GM12878 (cell line): Measurements from ENCODE around the gene CEP131. TPM values are rescaled to one million over a fixed set of nuclear protein-coding genes. Genes with fewer than 3 reads are reported as not detected.

ENCODE experiments used
- E2F8 ChIP-seq: fragments of 450-650 bp; IDR thresholded peaks from 2 replicates; pipeline ENCODE4 v1.6.1; 2018; ENCODE audit warnings: mild to moderate bottlenecking, low read depth, moderate library complexity; ENCODE audit not compliant: partially characterized antibody
- E4F1 ChIP-seq: fragments of 450-650 bp; IDR thresholded peaks from 2 replicates; pipeline ENCODE4 v1.6.1; 2018; ENCODE audit warnings: borderline replicate concordance, mild to moderate bottlenecking; ENCODE audit not compliant: partially characterized antibody
- polyA plus RNA-seq, 11 experiments: library from polyadenylated mRNA; depleted of rRNA in 4 of 11; unstranded in 6 of 11; stranded (reverse) in 5 of 11; fragments of >200 nt; fragmentation: Nextera tagmentation in 4 of 11; fragmentation: Illumina TruSeq in 1 of 11; extraction: Ambion mirVana in 4 of 11; extraction: Trizol in 1 of 11; gene quantifications; 1 replicate in 1 of 11; 2 replicates in 10 of 11; pipeline versions ENCODE4 v1.2.1 to v1.2.3, GENCODE V29; 2011 to 2016; ENCODE audit warnings: inconsistent platforms in 2 of 11, missing spikeins in 2 of 11, low read depth in 1 of 11
- total RNA-seq, 4 experiments: library from RNA; depleted of rRNA in 3 of 4; stranded (reverse); fragments of >200 nt in 3 of 4; fragmentation: Illumina TruSeq in 1 of 4; extraction: Trizol in 1 of 4; gene quantifications; 2 replicates each; pipeline versions ENCODE4 v1.2.1 to v1.2.3, GENCODE V29; 2013 to 2021
- TF ChIP-seq, protein P1 (sequence below): IDR thresholded peaks from 2 replicates; pipeline ENCODE4 v1.6.1; 2011; ENCODE audit warnings: mild to moderate bottlenecking, low read depth, low read length, moderate library complexity; ENCODE audit not compliant: insufficient replicate concordance

The CEP131 gene
- total and polyA plus RNA-seq, 10 of the 15 experiments (the other 5 are each of a cell fraction or from before 2014, with no cell fraction given): 0.05 to 17.3 (median 6.7) TPM

DNA sequence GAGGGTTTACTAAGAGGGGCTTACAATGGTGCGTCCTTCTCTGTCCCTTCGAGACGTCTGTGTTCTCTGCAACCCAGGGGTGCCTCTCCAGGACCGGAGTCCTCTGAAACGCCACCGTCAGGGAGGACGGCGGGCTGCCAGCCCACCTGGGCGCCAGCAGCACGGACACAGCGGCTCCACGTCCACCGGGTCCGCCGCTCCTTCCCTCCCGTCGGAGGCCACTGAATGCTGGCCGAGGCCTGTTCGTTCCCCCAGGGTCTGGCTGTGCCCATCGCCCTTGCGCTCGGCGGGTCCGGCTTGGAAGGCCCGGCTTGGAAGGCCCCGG, 15.7 kb upstream of the CEP131 start (continued):
- no peak for TF ChIP-seq E4F1
- TF ChIP-seq, protein P1, sequence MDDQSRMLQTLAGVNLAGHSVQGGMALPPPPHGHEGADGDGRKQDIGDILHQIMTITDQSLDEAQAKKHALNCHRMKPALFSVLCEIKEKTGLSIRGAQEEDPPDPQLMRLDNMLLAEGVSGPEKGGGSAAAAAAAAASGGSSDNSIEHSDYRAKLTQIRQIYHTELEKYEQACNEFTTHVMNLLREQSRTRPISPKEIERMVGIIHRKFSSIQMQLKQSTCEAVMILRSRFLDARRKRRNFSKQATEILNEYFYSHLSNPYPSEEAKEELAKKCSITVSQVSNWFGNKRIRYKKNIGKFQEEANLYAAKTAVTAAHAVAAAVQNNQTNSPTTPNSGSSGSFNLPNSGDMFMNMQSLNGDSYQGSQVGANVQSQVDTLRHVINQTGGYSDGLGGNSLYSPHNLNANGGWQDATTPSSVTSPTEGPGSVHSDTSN: no peak
- no peak for TF ChIP-seq E2F8
- TF ChIP-seq, all 136 proteins: peak for 0
